HepG2 (cell line): ENCODE measurements around the gene CCL19. TPM values are rescaled to one million over a fixed set of nuclear protein-coding genes. Genes with fewer than 3 reads are reported as not detected.

ENCODE experiments used
- CHCHD3 ChIP-seq: sonication (generic); formaldehyde crosslinking; IDR thresholded peaks from 2 replicates; pipeline ENCODE4 v1.8.0; 2022; ENCODE audit warnings: mild to moderate bottlenecking, missing genetic modification reagents, moderate library complexity
- SRSF9 ChIP-seq: fragments of 200-400 bp; formaldehyde crosslinking; IDR thresholded peaks from 2 replicates; pipeline ENCODE4 v1.6.1; 2018; ENCODE audit warnings: borderline replicate concordance, mild to moderate bottlenecking, low read depth, low read length; ENCODE audit not compliant: insufficient read depth, poor library complexity, severe bottlenecking
- SSRP1 ChIP-seq: IDR thresholded peaks from 2 replicates; pipeline ENCODE4 v1.6.1; 2016; ENCODE audit warnings: control low read depth
- ZBTB4 ChIP-seq: sonication (generic); formaldehyde crosslinking; IDR thresholded peaks from 2 replicates; pipeline ENCODE4 v1.4.0; 2020; ENCODE audit warnings: missing genetic modification reagents, mild to moderate bottlenecking, borderline replicate concordance
- ZKSCAN5 ChIP-seq: sonication (generic); formaldehyde crosslinking; IDR thresholded peaks from 2 replicates; pipeline ENCODE4 v1.5.1; 2020; ENCODE audit warnings: mild to moderate bottlenecking, missing genetic modification reagents
- ZNF318 ChIP-seq: sonication (generic); formaldehyde crosslinking; IDR thresholded peaks from 2 replicates; pipeline ENCODE4 v1.4.0; 2020; ENCODE audit warnings: mild to moderate bottlenecking, missing genetic modification reagents
- ZNF557 ChIP-seq: sonication (generic); formaldehyde crosslinking; IDR thresholded peaks from 2 replicates; pipeline ENCODE4 v1.4.0; 2020; ENCODE audit warnings: missing genetic modification reagents
- ZNF570 ChIP-seq: sonication (generic); formaldehyde crosslinking; IDR thresholded peaks from 2 replicates; pipeline ENCODE4 v1.4.0; 2020; ENCODE audit warnings: mild to moderate bottlenecking, missing genetic modification reagents, borderline replicate concordance
- ZNF646 ChIP-seq: sonication (generic); formaldehyde crosslinking; IDR thresholded peaks from 2 replicates; pipeline ENCODE4 v1.9.0; 2021; ENCODE audit warnings: mild to moderate bottlenecking, missing genetic modification reagents
- ZSCAN22 ChIP-seq: sonication (generic); formaldehyde crosslinking; IDR thresholded peaks from 2 replicates; pipeline ENCODE4 v1.4.0; 2020; ENCODE audit warnings: mild to moderate bottlenecking, missing genetic modification reagents
- polyA plus RNA-seq, 8 experiments: library from polyadenylated mRNA; depleted of rRNA in 3 of 8; stranded (reverse) in 7 of 8; unstranded in 1 of 8; fragments of >200 nt; fragmentation: Illumina TruSeq in 4 of 8; extraction: Trizol in 4 of 8; gene quantifications; 2 replicates each; pipeline versions ENCODE4 v1.2.1 to v1.2.3, GENCODE V29; 2011 to 2016; ENCODE audit warnings: low read depth in 4 of 8, missing spikeins in 1 of 8, mixed read lengths in 1 of 8; ENCODE audit not compliant: insufficient read depth in 1 of 8
- total RNA-seq, 5 experiments: library from RNA; depleted of rRNA; stranded (reverse); fragments of >200 nt; fragmentation: Illumina TruSeq; extraction: Trizol; gene quantifications; 2 replicates each; pipeline ENCODE4 v1.2.3, GENCODE V29; 2016; ENCODE audit warnings: low read depth in 1 of 5

CCL19 gene
- total and polyA plus RNA-seq, 2 of the 13 experiments (the other 11 are each of a cell fraction or from before 2014, with no cell fraction given) = not detected

GRCh38 chr9:34651876-34652601, 39.0 kb downstream of the CCL19 start, which contains the start of gene IL11RA (continued):
- TF ChIP-seq CHCHD3 (CRISPR knock-in tag) (0 out of 2 replicates have a peak, but pooled peaks have one; percentile 50), SRSF9 (no peak), ZNF646 (CRISPR knock-in tag) (peak; percentile 94), SSRP1 (CRISPR knock-in tag) (no peak), ZNF318 (CRISPR knock-in tag) (no peak), ZKSCAN5 (CRISPR knock-in tag) (no peak), ZSCAN22 (CRISPR knock-in tag) (no peak), ZNF570 (CRISPR knock-in tag) (no peak), ZNF557 (no peak), ZBTB4 (CRISPR knock-in tag) (no peak)
